HG03432 (cell line): ENCODE data around the gene AMZ2.
A peak's percentile ranks its signal among the peaks of the same experiment; 100 is the strongest.
"Not testable (repeated sequence)": the region's sequence is repeated elsewhere in the genome, so short reads cannot be mapped to it uniquely, and the experiment has no call there.

Source experiments
- ATAC-seq: cut with Tn5 transposase; IDR thresholded peaks from one replicate; pipeline ENCODE4 v1.9.1; 2021; ENCODE audit warnings: mild to moderate bottlenecking, moderate library complexity; ENCODE audit not compliant: unreplicated experiment

The AMZ2 gene, protein sequence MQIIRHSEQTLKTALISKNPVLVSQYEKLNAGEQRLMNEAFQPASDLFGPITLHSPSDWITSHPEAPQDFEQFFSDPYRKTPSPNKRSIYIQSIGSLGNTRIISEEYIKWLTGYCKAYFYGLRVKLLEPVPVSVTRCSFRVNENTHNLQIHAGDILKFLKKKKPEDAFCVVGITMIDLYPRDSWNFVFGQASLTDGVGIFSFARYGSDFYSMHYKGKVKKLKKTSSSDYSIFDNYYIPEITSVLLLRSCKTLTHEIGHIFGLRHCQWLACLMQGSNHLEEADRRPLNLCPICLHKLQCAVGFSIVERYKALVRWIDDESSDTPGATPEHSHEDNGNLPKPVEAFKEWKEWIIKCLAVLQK

DNA sequence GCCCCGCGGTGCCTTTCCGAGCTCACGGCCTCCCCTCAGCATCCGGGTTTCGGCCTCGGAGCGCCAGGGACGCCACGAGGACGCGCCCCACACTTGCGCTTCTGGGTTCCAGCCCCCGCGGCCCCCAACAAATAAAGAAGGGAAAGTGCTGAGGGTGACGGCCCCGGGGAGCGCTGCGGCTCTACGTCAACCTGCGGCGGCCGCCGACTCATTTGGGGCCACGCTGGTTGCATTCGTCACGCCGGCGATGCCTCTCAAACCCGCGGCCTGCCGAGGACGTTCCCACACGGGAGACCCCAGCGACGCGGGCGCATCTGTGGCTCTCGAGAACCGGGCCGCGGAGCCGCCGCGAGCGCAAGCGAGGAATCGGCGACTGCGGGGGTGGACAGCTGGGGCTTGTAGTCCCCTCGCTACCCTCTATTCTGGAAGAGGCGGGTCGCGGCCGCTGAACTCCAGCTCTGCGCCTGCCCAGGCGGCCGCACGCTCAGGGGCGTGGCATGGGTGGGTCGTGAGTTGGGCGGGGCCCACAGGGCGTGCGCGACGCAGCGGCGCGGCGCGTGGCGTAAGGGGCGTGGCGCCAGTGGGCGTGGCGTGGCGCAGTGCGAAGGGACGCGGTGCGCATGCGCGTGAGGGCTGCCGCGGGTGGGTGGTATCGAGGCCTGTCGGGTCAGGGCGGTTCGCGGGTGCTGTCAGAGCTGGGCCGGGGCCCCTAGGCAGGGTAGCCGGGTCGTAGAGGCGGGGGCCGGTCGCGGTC is at the start of gene AMZ2:
Gene AMZ2, plus strand, starts transcription at position 599 of the 754 bp plus-strand sequence. CDS start 2,145 bp downstream, outside the sequence.
- ATAC-seq = peak; percentile 92

DNA sequence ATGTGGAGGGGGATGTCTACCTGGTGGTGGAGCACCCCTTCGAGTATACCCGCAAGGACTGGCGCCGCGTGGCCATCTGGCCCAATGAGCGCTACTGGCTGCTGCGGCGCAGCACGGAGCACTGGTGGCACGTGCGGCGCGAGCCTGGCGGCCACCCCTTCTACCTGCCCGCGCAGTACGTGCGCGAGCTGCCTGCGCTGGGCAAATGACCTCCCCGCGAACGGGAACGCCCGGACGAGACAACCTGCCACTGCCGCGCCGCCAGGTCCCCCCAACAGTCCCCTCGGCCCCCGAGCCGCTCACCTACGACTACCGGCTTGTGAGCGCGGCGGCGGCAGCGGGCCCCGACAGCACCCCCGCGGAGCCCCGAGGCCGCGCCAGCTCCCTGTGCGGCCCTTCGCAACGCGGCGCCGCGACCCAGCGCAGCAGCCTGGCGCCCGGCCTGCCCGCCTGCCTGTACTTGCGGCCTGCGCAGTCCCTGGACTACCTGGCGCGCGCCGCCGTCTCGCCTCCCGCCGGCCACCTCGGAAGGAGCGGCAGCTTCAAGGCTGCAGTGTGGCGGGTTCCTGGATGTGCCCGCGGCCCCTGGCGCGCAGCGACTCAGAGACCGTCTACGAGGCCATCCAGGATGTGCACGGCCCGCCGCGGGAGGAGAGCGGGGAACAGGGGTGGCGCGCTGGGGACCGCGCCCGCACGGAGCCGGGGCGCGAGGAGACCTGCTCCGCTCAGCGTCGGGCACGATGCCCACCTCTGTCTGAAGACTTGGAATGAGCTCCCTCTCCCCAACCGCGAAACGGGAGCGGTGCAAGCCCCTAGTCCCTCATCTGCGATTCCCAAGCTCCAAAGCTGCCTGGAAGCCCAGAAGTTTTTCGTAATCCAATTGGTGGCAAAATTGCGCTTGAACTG is 48.7 kb upstream of the AMZ2 start:
- no peak for ATAC-seq

DNA sequence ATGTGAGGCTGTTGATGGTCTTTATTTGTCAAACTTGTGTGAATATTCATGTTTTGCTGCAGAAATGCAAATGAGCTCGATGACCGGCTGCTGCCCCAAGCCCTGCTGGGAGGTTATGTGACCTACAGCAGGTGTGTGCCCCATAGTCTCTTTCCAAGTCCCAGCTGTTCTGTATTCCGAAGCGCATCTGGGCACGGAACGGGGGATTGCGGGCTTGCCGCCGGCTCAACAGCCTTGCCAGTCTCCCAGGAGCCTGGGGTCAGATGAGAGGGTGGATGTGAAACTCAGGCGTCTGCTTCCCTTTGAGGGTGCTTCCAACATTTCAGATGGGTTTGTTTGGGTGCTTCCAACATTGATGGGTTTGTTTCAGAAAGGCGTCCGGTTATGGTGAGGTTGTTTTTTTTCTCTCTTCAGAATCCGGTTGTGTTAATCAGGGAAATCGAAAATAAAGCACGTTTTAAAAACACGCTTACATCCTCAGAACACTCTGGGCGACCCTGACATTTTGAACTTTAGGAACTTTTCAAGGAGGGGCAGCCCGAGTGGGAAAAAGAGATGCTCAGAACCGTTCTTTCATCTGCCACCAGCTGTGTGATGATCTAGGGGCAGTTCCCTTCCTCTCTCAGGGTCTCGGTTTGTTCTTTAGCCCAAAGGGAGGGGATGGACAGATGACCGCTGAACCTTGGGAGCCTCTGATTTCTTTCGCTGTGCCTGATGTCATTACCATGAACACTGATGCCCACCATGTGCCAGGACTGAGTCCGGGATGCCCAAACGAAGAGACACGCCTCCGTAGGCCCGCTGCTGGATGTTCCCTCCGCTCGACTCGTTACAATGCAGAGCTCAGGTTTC is 47.8 kb upstream of the AMZ2 start:
- no peak for ATAC-seq

DNA sequence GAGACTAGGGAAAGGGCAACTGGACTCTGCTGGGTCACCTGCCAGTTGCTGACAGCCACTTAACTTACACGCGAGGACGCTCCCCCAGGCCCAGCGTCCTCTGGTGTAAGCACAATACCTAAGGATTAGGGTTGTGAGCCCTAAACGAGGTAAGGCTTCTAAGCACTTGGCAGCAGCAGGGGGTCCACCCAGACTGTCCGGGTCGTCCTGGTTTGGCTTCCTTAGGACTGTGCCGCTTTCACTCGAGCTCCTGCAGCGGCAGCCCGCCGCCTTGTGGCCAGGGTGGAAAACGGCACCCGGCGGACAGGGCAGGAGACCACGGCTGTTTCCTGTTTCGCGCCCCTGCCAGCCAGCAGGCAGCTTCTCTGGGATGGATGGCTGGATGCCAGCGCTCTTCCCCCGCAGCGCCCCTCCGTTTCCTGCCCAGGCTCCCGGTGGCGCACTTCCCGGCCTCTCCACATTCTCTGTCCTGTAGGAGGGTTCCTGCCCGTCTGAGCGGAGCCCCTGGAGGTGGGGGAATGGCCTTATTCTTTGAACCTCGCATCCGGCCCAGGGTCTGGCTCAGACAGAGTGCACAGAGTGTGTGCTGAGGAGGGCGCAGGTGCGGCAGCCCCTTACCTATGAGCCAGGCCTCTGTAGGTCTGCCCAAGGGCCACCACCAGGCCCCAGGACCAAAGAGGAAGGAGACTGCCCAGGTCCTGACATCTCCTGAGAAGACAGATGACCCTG is 47.0 kb upstream of the AMZ2 start:
- peak; percentile 31 for ATAC-seq

DNA sequence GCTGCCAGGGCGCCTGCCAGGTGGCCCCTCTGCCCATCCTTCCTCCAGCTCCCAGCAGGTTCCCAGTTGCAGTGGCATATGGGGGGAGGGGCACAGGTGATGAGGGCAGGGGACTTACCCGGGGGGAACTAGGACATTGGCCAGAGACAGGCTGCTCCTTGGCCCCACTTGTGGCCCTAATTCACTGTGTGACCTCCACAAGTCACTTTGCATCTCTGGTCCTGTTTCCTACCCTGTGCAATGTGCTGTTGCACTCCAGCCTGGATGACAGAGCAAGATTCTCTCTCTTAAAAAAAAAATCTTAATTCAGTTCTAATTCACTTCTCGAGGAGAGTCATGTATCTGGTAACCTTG is 46.4 kb upstream of the AMZ2 start:
- ATAC-seq = not testable (repeated sequence)

DNA sequence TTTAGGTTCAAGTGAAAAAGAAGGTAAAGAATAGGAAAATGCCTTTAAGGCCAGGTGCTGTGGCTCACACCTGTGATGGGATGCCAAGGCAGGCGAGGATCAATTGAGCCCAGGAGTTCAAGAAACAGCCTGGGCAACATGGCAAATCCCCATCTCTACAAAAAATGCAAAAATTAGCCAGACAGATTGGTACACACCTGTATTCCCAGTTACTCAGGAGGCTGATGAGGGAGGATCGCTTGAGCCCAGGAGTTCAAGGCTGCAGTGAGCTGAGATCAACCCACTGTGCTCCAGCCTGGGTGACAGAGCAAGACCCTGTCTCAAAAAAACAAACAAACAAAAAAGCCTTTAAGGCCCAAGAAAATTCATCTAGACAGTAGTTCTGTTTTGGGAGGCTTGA is 45.5 kb upstream of the AMZ2 start:
- not testable (repeated sequence) for ATAC-seq

DNA sequence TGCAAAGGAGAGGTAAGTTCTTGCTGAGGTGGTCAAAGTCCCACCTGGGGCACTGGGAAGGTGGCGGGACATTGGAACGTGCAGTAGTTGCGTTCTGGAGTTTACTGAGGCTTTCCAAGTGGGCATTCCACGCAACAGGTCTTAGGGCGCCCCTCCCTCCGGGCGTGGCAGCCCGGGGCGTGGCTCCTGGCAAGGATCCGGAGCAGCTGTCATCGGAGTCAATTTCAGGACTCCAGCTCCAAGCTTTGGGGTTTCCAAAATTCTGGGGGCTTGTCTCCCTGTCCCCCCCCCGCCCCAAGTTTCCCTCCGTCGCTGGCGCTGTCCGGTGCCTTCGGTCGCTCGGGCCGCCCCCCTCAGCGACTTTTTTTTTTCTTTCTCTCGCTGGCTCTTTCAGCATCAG is 43.1 kb upstream of the AMZ2 start:
- peak; percentile 9 for ATAC-seq

DNA sequence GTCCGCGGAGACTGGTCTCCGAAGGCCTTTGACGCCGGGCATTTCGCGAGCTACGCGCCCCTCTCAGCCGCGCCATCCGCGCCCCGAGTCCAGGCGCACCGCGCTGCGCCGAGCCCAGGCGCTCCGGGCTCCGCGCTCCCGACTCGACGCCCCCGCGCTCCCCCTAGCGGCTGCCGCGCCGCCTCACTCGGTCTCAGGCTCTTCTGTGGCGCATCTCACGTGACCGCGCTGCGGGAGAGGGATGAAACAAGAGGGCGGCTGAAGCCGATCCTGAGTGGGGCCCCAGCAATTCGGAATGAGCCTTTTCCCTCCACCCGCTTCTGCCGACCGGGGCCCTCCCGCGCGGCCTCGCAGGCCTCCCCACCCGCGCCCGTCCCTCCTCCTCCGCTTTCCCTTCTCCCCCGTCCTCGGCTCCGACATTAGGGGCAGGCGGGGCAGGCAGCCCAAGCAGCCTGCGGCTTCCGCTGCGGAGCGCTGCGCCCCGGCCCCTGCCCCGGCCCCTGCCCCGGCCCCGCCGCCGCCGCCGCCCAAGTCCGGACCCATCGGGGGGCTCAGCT is 42.5 kb upstream of the AMZ2 start:
- peak; percentile 94 for ATAC-seq

DNA sequence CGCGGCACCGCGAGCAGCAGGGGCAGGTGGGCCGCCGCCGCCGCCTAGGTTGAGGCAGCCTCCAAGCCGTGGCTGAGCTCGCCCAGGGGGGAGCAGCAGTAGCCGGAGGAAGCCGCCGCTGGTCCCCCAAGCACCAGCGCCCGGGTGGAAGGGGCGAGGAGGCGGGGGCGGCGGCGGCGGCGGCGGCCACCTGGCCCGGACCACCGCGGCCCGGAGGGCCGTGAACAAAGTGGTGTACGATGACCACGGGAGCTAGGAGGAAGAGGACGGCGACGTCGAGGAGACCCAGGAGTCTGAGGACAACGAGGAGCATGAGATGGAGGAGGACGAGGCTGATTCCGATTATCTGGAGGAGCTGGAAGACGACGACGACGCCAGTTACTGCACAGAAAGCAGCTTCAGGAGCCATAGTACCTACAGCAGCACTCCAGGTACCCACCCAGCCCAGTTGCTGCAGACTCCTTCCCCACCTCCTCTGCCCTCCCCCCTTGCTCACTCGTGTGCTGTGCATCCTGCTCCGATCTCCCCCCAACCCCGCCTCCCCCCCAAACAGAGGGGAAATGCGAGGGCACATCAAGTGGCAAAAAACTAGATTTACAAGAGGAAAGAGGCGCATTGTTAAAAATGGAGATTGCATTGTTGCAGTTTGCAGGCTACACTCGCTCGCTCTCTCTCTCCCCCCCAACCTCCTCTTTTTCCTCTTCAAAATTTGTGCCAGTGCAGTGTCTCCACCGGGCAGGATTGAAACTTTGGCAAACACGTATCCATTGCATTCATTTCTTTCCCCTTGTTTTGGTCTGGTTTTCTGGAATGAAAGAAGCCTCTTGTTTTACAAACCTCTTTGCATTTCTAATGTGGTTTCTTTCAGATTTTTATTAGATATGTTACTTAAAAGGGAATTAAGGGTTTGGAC is 41.8 kb upstream of the AMZ2 start:
- ATAC-seq = peak; percentile 34

DNA sequence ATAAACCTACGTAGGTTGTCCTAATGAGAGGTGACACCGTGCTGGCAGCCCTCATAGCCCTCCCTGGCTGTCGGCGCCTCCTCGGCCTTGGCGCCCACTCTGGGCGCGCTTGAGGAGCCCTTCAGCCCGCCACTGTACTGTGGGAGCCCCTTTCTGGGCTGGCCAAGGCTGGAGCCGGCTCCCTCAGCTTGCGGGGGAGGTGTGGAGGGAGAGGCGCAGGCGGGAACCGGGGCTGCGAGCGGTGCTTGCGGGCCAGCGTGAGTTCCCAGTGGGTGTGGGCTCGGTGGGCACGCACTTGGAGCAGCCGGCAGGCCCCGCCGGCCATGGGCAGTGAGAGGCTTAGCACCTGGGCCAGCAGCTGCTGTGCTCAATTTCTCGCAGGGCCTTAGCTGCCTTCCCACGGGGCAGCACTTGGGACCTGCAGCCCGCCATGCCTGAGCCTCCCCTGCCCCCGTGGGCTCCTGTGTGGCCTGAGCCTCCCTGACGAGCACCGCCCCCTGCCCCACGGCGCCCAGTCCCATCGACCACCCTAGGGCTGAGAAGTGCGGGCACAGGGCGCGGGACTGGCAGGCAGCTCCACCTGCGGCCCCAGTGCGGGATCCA is 40.1 kb upstream of the AMZ2 start:
- ATAC-seq = no peak

DNA sequence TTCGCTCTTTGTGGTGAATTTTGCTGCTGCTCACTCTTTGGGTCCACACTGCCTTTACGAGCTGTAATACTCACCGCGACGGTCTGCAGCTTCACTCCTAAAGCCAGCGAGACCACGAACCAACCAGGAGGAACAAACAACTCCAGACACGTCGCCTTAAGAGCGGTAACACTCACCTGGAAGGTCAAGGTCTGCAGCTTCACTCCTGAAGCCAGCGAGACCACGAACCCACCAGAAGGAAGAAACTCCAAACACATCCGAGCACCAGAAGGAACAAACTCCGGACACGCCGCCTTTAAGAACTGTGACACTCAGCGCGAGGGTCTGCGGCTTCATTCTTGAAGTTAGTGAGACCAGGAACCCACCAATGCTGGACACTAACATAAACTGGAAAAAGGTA is 39.2 kb upstream of the AMZ2 start:
- not testable (repeated sequence) for ATAC-seq

DNA sequence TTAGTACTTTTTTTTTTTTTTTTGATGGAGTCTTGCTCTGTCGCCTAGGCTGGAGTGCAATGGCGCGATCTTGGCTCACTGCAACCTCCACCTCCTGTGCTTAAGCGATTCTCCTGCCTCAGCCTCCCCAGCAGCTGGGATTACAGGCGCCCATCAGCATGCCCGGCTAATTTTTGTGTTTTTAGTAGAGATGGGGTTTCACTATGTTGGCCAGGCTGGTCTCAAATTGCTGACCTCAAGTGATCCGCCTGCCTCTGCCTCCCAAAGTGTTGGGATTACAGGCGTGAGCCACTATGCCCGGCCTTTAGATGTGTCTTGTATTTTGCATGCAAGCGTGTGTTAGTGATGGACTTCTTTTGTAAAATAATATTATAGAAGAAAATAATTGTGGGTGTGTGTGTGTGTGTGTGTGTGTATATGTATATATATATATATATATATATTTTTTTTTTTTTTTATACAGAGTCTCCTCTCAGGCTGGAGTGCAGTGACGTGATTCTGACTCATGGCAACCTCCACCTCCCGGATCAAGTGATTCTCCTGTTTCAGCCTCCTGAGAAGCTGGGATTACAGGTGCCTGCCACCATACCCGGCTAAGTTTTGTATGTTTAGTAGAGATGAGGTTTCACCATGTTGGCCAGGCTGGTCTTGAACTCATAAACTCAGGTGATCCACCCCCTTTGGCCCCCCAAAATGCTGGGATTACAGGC is 38.5 kb upstream of the AMZ2 start:
- ATAC-seq = not testable (repeated sequence)

DNA sequence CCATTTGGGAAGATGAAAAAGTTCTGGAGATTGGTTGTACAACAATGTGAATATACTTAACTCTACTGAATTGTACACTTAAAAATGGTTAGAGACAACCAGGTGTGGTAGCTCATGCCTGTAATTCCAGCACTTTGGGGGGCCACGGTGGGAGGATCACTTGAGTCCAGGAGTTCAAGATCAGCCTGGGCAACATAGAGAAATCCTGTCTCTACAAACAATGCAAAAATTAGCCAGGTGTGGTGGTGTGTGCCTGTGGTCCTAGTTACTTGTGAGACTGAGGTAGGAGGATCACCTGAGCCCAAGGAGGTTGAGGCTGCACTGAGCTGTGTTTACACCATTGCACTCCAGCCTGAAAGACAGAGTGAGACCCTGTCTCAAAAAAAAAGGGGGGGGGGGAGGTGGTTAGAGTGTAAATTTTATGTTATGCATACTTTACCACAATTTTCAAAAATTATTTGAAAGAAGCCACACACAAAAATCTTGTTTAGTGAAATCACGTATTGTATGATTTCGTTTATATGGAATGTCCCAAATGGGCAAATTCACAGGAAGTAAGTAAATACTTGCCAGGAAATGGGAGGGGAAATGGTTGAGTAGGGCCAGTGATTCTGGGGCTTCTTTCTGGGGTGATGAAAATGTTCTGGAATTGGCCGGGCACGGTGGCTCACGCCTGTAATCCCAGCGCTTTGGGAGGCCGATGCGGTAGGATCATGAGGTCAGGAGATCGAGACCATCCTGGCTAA is 37.1 kb upstream of the AMZ2 start:
- ATAC-seq = no peak

DNA sequence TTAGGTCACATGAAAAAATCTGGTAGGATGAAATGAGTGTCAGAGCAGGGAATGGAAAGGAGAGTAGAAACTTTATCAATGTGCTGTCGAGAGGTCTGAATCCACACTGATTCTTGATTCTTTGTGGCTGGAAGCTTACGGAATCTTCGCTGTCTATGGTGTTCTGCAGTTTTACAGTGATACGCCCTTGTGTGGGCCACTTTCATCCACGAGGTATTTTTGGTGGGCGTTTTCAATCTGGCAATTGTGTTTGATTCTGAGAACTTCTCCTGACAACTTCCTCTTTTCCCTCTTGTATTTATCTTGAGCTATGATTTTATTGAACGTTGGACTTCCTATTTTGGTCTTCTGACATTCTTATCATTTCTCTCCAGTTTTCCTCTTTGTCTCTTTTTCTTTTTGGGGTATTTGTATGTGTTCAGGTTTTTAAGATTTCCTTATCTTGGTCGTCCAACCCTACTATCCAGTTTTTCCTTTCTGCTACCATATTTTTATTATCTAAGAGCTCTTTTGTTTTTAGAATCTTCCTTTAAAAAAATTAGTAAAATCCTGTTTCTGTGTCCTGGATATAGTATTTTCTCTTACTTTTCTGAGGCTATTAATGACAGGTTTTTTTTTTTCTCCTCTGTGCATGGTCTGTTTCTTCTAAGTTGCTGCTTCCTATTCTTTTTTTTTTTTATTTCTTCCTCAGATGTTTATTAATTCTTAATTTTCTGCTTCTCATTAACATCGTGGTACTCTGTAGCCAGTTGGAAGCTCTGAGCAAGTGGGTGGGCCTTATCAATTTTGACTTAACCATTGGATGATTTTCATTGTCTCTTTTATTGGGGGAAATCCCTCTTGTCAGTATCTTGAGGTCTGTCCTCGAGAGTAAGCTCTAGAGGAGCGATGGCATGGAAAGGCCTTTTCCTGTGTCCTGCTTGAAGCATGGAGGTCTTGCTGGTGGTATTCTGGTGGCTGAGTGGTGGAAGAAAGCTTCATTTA is 34.1 kb upstream of the AMZ2 start:
- ATAC-seq = not testable (repeated sequence)

DNA sequence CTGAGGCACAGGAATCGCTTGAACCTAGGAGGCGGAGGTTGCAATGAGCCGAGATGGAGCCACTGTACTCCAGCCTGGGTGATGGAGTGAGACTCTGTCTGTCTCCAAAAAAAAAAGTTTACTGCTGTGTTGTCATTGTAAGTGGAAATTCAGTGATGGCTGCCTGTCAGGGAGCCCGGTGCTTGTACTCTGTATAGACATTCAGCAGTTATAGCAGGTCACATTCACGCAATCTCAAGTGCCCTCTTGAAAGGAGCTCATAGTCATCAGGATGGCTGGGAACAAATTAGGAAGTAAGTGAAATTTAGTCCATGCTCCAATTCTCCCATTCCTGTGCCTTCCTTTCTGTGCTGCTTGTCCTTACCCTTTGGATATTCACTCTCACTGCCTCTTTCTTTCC is 32.4 kb upstream of the AMZ2 start:
- ATAC-seq = not testable (repeated sequence)
